Smooth muscle cell (in vitro differentiated cells): Measurements from ENCODE around the gene FOXJ2. TPM values are rescaled to one million over a fixed set of nuclear protein-coding genes. Genes with fewer than 3 reads are reported as not detected.
"Not testable (repeated sequence)": the region's sequence is repeated elsewhere in the genome, so short reads cannot be mapped to it uniquely, and the experiment has no call there.

Source experiments
- DNase-seq: peaks from one replicate; lab custom pipeline; 2025; ENCODE audit not compliant: unreplicated experiment; lab: John Stamatoyannopoulos, UW
- H2AFZ ChIP-seq: fragments of 200-600 bp; sonication (generic); 2 replicates; pipeline ENCODE4 v1.6.0; 2016; ENCODE audit warnings: antibody characterized with exemption, low read depth, mild to moderate bottlenecking
- H3F3A ChIP-seq: fragments of 200-600 bp; sonication (generic); 2 replicates; pipeline ENCODE4 v1.6.0; 2017; ENCODE audit warnings: antibody characterized with exemption, low read depth
- H3K27ac ChIP-seq: fragments of 200-600 bp; sonication (generic); 2 replicates; pipeline ENCODE4 v1.5.1; 2016; ENCODE audit warnings: low read depth, mild to moderate bottlenecking
- H3K27me3 ChIP-seq: fragments of 200-600 bp; sonication (generic); 2 replicates; pipeline ENCODE4 v1.6.1; 2016; ENCODE audit warnings: low read depth, mild to moderate bottlenecking
- H3K36me3 ChIP-seq: fragments of 200-600 bp; sonication (generic); 2 replicates; pipeline ENCODE4 v1.5.1; 2016; ENCODE audit warnings: low read depth
- H3K4me1 ChIP-seq: fragments of 200-600 bp; sonication (generic); 2 replicates; pipeline ENCODE4 v1.5.1; 2016; ENCODE audit warnings: low read depth
- H3K4me2 ChIP-seq: fragments of 200-600 bp; sonication (generic); 2 replicates; pipeline ENCODE4 v1.6.0; 2016; ENCODE audit warnings: mild to moderate bottlenecking
- H3K4me3 ChIP-seq: fragments of 200-600 bp; sonication (generic); 2 replicates; pipeline ENCODE4 v1.5.1; 2016; ENCODE audit warnings: mild to moderate bottlenecking
- H3K79me2 ChIP-seq: fragments of 200-600 bp; sonication (generic); 2 replicates; pipeline ENCODE4 v1.6.0; 2016; ENCODE audit warnings: low read depth, mild to moderate bottlenecking
- H3K9ac ChIP-seq: fragments of 200-600 bp; sonication (generic); 2 replicates; pipeline ENCODE4 v1.6.0; 2016; ENCODE audit warnings: low read depth
- H3K9me3 ChIP-seq: fragments of 200-600 bp; sonication (generic); replicated peaks from 2 replicates; pipeline ENCODE4 v1.5.1; 2016; ENCODE audit warnings: low read depth
- H4K20me1 ChIP-seq: fragments of 200-600 bp; sonication (generic); 2 replicates; pipeline ENCODE4 v1.6.0; 2016; ENCODE audit warnings: low read depth
- CTCF ChIP-seq: fragments of 200-600 bp; sonication (generic); IDR thresholded peaks from 2 replicates; pipeline ENCODE4 v1.5.1; 2017; ENCODE audit warnings: borderline replicate concordance, mild to moderate bottlenecking, antibody characterized with exemption; ENCODE audit not compliant: insufficient read depth, poor library complexity, severe bottlenecking
- WGBS: methylation state at CpG from one replicate; pipeline ENCODE4 v1.1.7; 2016; ENCODE audit warnings: low lambda C conversion rate; 5-methylcytosine and 5-hydroxymethylcytosine counted together
- polyA plus RNA-seq: library from polyadenylated mRNA; unstranded; fragments of >200 nt; fragmentation: Nextera tagmentation; extraction: Ambion mirVana; gene quantifications from 2 replicates; pipeline ENCODE4 v1.2.1, GENCODE V29; 2016
- total RNA-seq: library from RNA; depleted of rRNA; stranded (reverse); fragments of >200 nt; gene quantifications from 2 replicates; pipeline ENCODE4 v1.2.3, GENCODE V29; 2014

FOXJ2 gene
- 13.2 and 19.0 TPM in 2 replicates for total RNA-seq
- 16.3 and 21.5 TPM in 2 replicates for polyA plus RNA-seq

GRCh38 chr12:8032242-8033152 lies at the start of gene FOXJ2:
TSS of gene FOXJ2 (plus strand) at chr12:8032716. CDS start at chr12:8039833, 7,117 bp downstream.
- H3K4me3 ChIP-seq = peak within 1 kb of the TSS; percentile 96
- H3F3A ChIP-seq = peaks cover 19% of the 10 kb centered on the region
- no peaks in the 10 kb centered on the region for H3K9me3 ChIP-seq
- no peak for TF ChIP-seq CTCF
- H3K27me3 ChIP-seq = no peaks in the 10 kb centered on the region
- peaks cover 23% of the 10 kb centered on the region for H3K4me1 ChIP-seq
- H4K20me1 ChIP-seq = peaks cover 42% of the 10 kb centered on the region
- H2AFZ ChIP-seq = peak within 1 kb of the TSS; percentile 97
- H3K9ac ChIP-seq = peak within 1 kb of the TSS; percentile 94
- peaks cover 24% of the 10 kb centered on the region for H3K79me2 ChIP-seq
- DNase-seq = peak; percentile 70
- H3K36me3 ChIP-seq = no peaks in the 10 kb centered on the region
- peak within 1 kb of the TSS; percentile 99 for H3K4me2 ChIP-seq
- WGBS = under 1% methylated on average over 46 of the region's 93 CpGs
- peak within 1 kb of the TSS; percentile 80 for H3K27ac ChIP-seq

GRCh38 chr12:7983019-7983418 lies 49.5 kb upstream of the FOXJ2 start:
- H3K9me3 ChIP-seq, H3K27me3 ChIP-seq, H2AFZ ChIP-seq, H3K36me3 ChIP-seq, DNase-seq, H3K4me2 ChIP-seq, H3K9ac ChIP-seq, H3K4me1 ChIP-seq, H3K79me2 ChIP-seq, H3K4me3 ChIP-seq, H3F3A ChIP-seq, H4K20me1 ChIP-seq: not testable (repeated sequence)
- peak overlapping the region; percentile 48 for H3K27ac ChIP-seq
- 78% methylated on average over 11 of the region's 11 CpGs for WGBS

- not testable (repeated sequence) for H2AFZ ChIP-seq, H3K4me1 ChIP-seq, H3K4me3 ChIP-seq, H4K20me1 ChIP-seq, H3K9ac ChIP-seq, H3F3A ChIP-seq, H3K9me3 ChIP-seq, H3K4me2 ChIP-seq, H3K36me3 ChIP-seq, H3K27me3 ChIP-seq, H3K79me2 ChIP-seq, DNase-seq
- WGBS = 92% methylated on average over 1 of the region's 1 CpG
- H3K27ac ChIP-seq = peak overlapping the region; percentile 19
Measured at GRCh38 chr12:7983460-7983859, 49.1 kb upstream of the FOXJ2 start.

GRCh38 chr12:7984900-7985299 lies 47.6 kb upstream of the FOXJ2 start:
- Histone ChIP-seq H3K9me3 (no peaks in the 10 kb centered on the region), H3K36me3 (no peaks in the 10 kb centered on the region), H3K4me3 (no peak overlapping the region), H3K4me2 (no peak overlapping the region), H3K9ac (no peak overlapping the region), H3F3A (no peaks in the 10 kb centered on the region), H3K27ac (no peak overlapping the region), H3K79me2 (no peaks in the 10 kb centered on the region), H3K4me1 (peaks cover 12% of the 10 kb centered on the region), H4K20me1 (no peaks in the 10 kb centered on the region), H2AFZ (no peak overlapping the region), H3K27me3 (no peaks in the 10 kb centered on the region)
- no peak for DNase-seq
- no peak for TF ChIP-seq CTCF
- 92% methylated on average over 5 of the region's 5 CpGs for WGBS
